Measurements from ENCODE around the gene PEX11B.
A peak's percentile ranks its signal among the peaks of the same experiment; 100 is the strongest.
"Not testable (repeated sequence)": the region's sequence is repeated elsewhere in the genome, so short reads cannot be mapped to it uniquely, and the experiment has no call there.

The PEX11B gene

DNA sequence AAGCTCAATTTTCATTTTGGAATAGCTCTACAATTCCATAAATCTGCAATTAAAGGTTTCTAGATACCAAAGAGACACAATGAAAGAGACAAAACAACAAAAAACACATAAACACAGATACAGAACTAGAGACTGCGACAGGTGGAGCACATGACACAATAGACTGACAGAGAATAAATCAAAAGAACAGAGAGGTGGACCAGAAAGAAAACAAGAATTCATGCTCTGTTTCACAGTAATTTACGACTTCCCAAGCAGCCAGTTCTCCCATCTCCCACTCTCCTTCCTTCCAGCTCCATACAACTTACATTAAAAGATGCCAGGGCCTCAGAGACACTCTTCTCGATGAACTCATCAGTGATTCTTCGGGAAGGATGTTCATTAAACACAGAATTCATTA lies 23.9 kb upstream of the PEX11B start:
- H3K4me3 ChIP-seq (ENCODE audit: low read length): no peak overlapping the region
- TF ChIP-seq, protein P1, sequence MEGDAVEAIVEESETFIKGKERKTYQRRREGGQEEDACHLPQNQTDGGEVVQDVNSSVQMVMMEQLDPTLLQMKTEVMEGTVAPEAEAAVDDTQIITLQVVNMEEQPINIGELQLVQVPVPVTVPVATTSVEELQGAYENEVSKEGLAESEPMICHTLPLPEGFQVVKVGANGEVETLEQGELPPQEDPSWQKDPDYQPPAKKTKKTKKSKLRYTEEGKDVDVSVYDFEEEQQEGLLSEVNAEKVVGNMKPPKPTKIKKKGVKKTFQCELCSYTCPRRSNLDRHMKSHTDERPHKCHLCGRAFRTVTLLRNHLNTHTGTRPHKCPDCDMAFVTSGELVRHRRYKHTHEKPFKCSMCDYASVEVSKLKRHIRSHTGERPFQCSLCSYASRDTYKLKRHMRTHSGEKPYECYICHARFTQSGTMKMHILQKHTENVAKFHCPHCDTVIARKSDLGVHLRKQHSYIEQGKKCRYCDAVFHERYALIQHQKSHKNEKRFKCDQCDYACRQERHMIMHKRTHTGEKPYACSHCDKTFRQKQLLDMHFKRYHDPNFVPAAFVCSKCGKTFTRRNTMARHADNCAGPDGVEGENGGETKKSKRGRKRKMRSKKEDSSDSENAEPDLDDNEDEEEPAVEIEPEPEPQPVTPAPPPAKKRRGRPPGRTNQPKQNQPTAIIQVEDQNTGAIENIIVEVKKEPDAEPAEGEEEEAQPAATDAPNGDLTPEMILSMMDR (conservative IDR thresholded peaks at IDR 0.05; ENCODE audit: low read depth, low read length): no peak
- DNase-seq (ENCODE audit: low read depth): no peak

DNA sequence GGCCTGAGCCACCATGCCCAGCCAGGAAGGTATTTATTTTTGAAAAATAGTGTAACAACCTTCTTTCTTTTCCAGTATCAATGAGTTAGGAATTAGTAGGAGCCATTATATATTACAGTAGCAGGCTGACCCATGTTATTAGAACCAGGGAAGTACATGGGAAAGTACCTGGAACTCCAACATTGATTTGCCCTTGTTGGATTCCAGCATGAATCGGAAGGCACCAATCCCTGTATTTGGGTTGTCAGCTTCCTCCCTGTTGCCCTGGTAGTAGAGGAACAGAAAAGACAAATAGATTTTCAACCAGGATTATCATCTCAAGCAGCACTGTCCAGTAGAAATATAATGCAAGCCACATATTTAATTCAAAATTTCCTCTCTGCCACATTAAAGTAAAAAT lies 18.9 kb upstream of the PEX11B start:
- H3K4me3 ChIP-seq (ENCODE audit: low read length): no peak overlapping the region
- TF ChIP-seq, protein P1 (conservative IDR thresholded peaks at IDR 0.05; ENCODE audit: low read depth, low read length): no peak
- DNase-seq (ENCODE audit: low read depth): no peak

DNA sequence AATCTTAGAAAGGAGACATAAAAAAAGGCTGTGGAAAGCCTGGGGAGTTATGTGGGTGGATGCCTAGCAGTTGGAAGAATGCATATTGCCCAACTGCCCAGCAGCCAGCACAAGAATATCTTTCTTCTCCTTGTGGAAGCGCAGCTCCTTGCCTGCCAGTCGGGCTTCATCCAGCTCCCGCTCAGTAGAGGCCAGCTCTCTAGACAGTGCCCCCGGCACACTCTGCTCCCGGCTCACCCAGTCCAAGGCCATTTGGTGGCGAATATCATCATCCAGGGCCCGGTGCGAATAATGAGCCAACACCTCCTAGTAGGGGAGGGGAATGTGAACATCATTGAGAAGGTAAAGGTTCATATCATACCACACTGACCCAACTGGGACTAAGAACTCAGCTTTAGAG lies 17.7 kb upstream of the PEX11B start:
- DNase-seq (ENCODE audit: low read depth): no peak
- TF ChIP-seq, protein P1 (conservative IDR thresholded peaks at IDR 0.05; ENCODE audit: low read depth, low read length): no peak
- no peak overlapping the region for H3K4me3 ChIP-seq (ENCODE audit: low read length)

DNA sequence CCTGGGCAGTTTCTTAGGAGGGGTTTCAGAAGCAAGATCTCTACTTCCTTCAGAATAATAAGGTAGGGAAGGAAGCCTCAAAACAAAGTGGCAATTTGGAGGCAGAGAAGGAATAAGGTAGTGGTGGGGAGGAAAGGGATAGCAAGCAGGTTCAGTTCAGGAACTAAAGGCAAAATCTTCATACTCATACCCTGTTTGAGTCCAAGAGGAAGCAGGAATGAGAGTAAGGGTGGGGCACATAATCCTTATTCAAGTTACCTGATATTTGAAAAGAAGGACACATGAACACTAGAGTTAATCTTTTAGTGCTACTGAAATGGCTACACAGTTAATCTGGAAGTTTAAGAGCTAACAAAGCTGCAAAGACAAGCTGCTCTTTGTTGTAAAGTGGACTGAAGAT lies 17.2 kb upstream of the PEX11B start:
- no peak for DNase-seq (ENCODE audit: low read depth)
- no peak overlapping the region for H3K4me3 ChIP-seq (ENCODE audit: low read length)
- TF ChIP-seq, protein P1 (conservative IDR thresholded peaks at IDR 0.05; ENCODE audit: low read depth, low read length): no peak

DNA sequence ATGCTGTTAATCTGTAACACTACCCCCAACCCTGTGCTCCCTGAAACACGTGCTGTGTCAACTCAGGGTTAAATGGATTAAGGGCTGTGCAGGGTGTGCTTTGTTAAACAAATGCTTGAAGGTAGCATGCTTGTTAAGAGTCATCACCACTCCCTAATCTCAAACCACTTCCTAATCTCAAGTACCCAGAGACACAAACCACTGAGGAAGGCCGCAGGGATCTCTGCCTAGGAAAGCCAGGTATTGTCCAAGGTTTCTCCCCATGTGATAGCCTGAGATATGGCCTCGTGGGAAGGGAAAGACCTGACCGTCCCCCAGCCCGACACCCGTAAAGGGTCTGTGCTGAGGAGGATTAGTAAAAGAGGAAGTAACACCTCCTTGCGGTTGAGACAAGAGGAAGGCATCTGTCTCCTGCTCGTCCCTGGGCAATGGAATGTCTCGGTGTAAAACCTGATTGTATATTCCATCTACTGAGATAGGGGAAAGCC lies 14.0 kb upstream of the PEX11B start:
- DNase-seq (ENCODE audit: low read depth): not testable (repeated sequence)

DNA sequence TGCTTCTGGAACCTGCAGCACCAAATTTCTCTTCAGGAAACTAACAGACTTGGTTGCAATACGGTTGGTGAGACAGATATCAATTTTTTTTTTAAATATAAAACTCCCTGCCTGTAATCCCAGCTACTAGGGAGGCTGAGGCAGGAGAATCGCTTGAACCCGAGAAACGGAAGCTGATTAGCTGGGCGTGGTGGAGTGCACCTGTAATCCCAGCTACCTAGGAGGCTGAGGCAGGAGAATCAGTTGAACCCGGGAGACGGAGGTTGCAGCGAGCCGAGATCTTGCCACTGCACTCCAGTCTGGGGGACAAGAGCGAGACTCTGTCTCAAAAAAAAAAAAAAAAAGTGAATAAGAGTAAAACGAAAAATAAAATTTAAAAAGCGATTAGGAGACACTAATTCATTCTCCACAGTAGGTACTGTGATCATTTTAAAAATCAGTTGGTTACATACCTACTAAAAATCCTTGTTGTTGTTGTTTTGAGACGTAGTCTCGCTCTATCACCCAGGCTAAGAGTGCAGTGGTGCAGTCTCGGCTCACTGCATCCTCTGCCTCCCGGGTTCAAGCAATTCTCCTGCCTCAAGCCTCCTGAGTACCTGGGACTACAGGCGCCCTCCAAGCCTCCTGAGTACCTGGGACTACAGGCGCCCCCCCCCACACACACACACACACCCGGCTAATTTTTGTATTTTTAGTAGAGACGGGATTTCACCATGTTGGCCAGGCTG lies 9.6 kb upstream of the PEX11B start:
- TF ChIP-seq, protein P1 (conservative IDR thresholded peaks at IDR 0.05; ENCODE audit: low read depth, low read length): no peak
- peak overlapping the region; percentile 96 for H3K4me3 ChIP-seq (ENCODE audit: low read length)
- DNase-seq (ENCODE audit: low read depth): no peak

More for the DNA sequence above, 14.0 kb upstream of the PEX11B start:
- H3K4me3 ChIP-seq (ENCODE audit: low read length): not testable (repeated sequence)

DNA sequence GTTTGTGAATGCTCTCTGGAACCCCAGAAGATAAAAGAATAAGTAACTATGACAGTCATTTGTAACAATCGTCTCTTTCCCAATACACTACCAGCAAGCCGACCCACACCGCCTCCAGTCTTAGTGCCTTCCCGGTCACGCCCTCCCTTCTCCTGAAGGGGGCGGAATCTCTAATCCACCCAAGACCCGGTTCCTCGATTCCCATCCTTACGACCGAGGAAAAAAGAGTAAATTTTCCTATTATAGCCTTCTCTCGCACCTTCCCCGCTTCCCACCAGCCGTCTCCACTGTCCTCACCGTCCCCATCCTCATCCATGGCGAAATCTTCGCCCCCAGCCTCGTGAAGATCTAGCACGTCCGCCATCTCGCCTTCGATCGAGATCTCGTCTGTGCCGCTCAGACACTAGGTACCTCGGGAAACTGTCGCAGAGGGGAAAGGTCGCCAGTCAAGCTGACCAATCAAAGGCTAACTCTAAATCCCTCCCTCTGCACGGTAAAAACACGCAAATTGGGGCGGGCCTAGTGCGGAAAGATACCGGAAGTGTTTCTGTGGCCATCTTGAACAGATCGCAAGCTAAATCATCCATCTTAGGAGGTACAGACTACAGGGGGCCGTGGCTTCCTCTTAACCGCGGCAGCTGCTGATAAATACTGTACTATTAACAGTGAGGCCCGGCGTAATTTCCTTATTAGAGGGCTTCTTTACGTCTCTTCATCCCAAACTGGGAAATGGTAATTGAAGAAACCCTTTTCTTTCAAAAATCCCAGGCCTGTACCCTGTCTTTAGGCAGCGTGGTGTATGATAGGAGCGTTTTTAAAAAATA lies 8.8 kb upstream of the PEX11B start, which contains the start of gene RBM8A:
RBM8A (minus strand) TSS at position 422 of the 824 bp plus-strand sequence; CDS start at position 364, 58 bp downstream.
- peak within 1 kb of the TSS; percentile 96 for H3K4me3 ChIP-seq (ENCODE audit: low read length)
- TF ChIP-seq, protein P1 (conservative IDR thresholded peaks at IDR 0.05; ENCODE audit: low read depth, low read length): peak; percentile 76
- peak; percentile 97 for DNase-seq (ENCODE audit: low read depth)
